ENCODE results near the gene TPPP.

The TPPP gene

DNA sequence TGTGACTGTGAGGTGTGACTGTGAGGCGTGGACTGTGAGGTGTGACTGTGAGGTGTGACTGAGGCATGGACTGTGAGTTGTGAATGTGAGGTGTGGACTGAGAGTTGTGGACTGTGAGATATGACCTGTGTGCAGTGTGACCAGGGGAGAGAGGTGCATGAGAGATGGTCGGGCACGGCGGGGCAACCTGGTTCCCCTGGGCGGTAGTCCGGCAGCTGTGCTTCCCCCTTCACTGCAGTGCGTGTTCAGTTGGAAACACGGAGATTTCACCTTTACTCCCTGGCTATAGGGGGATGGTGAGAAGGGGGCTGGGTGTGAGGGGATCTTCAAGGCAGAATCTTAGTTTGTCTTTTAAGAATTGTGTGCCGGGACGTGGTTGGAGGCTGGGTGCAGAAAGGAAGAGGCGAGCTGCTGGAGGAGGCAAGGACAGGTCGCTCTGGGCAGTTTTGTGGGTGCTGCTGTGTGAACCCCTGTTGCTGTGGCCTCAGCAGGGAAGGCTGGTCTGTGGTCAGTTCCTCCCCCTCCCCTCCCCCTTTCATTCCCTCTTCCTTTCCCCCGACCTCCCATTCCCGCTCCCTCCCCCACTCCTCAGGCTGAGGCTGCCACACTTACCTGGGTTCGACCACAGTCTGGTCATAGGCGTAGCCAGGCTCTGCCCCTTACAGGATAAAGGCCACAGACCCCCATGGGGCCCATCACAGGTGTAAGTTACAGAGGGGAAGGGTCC lies 41.7 kb downstream of the TPPP start:
- TF ChIP-seq, protein P1, sequence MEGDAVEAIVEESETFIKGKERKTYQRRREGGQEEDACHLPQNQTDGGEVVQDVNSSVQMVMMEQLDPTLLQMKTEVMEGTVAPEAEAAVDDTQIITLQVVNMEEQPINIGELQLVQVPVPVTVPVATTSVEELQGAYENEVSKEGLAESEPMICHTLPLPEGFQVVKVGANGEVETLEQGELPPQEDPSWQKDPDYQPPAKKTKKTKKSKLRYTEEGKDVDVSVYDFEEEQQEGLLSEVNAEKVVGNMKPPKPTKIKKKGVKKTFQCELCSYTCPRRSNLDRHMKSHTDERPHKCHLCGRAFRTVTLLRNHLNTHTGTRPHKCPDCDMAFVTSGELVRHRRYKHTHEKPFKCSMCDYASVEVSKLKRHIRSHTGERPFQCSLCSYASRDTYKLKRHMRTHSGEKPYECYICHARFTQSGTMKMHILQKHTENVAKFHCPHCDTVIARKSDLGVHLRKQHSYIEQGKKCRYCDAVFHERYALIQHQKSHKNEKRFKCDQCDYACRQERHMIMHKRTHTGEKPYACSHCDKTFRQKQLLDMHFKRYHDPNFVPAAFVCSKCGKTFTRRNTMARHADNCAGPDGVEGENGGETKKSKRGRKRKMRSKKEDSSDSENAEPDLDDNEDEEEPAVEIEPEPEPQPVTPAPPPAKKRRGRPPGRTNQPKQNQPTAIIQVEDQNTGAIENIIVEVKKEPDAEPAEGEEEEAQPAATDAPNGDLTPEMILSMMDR (IDR thresholded peaks at IDR 0.05; ENCODE audit: low read depth, low read length) = no peak
- peaks cover 33% of the 10 kb centered on the region for H3K36me3 ChIP-seq
- no peak overlapping the region for H3K4me3 ChIP-seq (ENCODE audit: low read depth, low read length)
- no peaks in the 10 kb centered on the region for H3K9me3 ChIP-seq
- H3K4me1 ChIP-seq = no peaks in the 10 kb centered on the region
- no peaks in the 10 kb centered on the region for H3K27me3 ChIP-seq
- DNase-seq = no peak

DNA sequence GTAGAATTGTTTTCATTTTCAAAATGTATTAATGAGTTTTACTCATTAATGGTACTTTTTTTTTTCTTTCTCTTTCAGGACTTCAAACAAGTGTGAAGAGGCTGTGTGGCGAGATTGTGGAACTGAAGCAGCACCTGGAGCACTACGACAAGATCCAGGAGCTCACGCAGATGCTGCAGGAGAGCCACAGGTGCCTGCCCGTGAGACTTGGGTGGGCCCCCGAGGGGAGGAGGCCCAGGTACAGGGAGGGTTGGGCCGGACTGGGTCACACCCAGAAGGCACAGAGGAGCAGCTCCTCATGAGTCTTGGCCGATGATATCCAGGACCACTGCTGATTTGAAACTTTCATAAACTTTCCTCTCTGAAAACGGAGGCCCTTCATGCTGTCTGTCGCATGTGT lies 45.4 kb downstream of the TPPP start:
- H3K9me3 ChIP-seq = no peaks in the 10 kb centered on the region
- H3K27me3 ChIP-seq = no peaks in the 10 kb centered on the region
- H3K4me3 ChIP-seq (ENCODE audit: low read depth, low read length) = no peak overlapping the region
- no peaks in the 10 kb centered on the region for H3K4me1 ChIP-seq
- H3K36me3 ChIP-seq = peaks cover 44% of the 10 kb centered on the region
- TF ChIP-seq, protein P1 (IDR thresholded peaks at IDR 0.05; ENCODE audit: low read depth, low read length) = no peak
- no peak for DNase-seq

DNA sequence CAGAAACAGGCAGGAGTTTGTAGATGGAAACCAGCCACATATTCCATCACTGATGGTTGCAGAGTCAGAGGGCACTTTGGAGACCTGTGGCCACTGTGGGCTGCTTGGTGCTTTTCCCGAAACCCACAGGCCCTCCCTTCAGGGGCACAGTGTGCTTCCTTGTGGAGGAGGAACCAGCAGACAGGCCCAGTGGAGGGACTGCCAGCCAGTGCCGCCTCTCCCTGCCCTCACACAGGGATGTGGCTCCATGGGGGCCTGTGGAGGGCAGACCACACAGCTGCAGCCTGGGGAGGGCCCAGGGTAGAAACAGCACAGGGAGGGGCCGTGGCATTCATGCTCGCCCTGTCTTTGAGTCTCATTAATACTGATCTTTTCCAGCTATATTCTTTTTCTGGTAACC lies 45.8 kb downstream of the TPPP start:
- TF ChIP-seq, protein P1 (IDR thresholded peaks at IDR 0.05; ENCODE audit: low read depth, low read length) = no peak
- Histone ChIP-seq H3K27me3 (no peaks in the 10 kb centered on the region), H3K4me3 (ENCODE audit: low read depth, low read length) (no peak overlapping the region), H3K9me3 (no peaks in the 10 kb centered on the region), H3K4me1 (no peaks in the 10 kb centered on the region), H3K36me3 (peaks cover 44% of the 10 kb centered on the region)
- DNase-seq = no peak

DNA sequence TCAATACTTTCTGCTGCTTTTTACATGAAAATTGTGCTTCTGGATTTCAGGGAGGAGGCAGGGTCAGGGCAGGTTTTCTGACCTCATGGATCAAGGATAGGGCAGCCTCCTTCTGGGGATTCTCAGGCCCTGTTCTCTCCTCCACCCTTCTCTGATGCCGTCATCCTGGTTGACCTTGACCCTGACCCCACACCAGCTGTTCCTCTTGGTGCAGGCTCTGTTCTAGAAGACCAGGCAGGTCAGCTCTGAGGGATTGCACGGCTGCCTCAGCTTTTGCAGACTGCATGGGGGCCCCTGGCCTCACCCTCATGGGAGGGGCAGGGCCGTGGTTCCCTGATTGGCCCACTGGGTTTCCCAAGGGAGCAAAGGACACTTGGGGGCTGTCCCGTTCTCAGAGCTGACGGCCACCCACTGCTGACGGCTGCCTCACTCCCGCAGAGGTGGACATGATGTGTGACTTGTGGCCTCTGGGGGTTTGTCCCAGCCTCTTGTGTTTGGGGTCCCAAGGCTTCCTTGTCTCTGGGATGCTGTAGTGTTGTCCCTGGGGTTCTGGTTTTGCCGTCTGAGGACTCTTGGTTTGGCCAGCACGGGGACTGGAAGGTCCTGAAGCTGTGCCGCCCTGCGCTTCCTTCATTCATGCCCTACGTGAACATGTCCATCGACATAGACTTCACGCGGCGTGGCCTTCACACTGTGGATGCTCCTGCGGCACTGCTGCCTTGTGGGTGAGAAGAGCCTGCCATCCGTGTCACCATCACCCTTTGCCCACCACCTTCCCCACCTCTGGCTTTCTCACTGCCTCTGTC lies 46.6 kb downstream of the TPPP start:
- Histone ChIP-seq H3K4me3 (ENCODE audit: low read depth, low read length) (no peak overlapping the region), H3K36me3 (peaks cover 42% of the 10 kb centered on the region), H3K4me1 (no peaks in the 10 kb centered on the region), H3K9me3 (no peaks in the 10 kb centered on the region), H3K27me3 (no peaks in the 10 kb centered on the region)
- TF ChIP-seq, protein P1 (IDR thresholded peaks at IDR 0.05; ENCODE audit: low read depth, low read length) = no peak
- no peak for DNase-seq

DNA sequence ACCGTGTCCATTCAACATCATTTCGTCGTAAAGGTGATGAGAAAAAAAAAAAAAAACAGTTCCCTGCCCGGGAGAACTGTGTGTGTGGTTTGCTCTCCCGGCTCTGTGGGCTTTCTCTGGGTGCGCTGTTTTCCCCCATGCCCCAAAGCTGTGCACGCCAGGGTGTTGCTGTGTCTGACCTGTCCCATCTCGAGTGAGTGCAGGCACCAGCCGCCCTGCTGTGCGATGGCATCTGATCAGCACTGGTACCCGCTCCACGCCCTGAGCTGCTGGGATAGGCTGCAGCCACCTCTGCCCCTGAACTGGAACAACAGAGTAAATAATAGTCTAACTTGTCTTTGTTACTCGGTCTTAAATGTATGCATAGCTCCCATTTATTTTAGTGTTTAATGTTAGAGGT lies 47.7 kb downstream of the TPPP start:
- Histone ChIP-seq H3K4me3 (ENCODE audit: low read depth, low read length) (no peak overlapping the region), H3K36me3 (peaks cover 50% of the 10 kb centered on the region), H3K9me3 (no peaks in the 10 kb centered on the region), H3K27me3 (no peaks in the 10 kb centered on the region), H3K4me1 (no peaks in the 10 kb centered on the region)
- TF ChIP-seq, protein P1 (IDR thresholded peaks at IDR 0.05; ENCODE audit: low read depth, low read length) = no peak
- no peak for DNase-seq

DNA sequence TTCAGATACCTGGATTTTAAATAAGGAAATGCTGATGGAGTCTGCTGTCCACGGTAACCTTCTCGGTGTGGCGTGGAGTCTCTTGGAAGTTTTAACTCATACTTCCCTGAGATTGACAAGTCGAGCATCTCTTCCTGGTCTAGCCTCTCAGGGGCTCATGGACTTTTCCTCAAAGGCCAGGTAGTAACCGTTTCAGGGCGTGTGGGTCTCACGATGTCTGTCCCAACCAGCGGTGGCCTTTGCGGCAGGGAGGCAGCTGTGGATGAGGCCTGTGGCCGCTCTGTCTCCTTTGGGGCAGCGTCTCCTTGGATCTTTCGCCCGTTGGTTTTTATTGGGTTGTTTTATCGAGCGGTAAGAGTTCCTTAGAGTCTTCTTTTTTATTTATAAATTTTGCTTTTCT lies 48.2 kb downstream of the TPPP start:
- no peak overlapping the region for H3K4me3 ChIP-seq (ENCODE audit: low read depth, low read length)
- TF ChIP-seq, protein P1 (IDR thresholded peaks at IDR 0.05; ENCODE audit: low read depth, low read length) = no peak
- H3K27me3 ChIP-seq = no peaks in the 10 kb centered on the region
- peaks cover 52% of the 10 kb centered on the region for H3K36me3 ChIP-seq
- DNase-seq = no peak
- no peaks in the 10 kb centered on the region for H3K4me1 ChIP-seq
- no peaks in the 10 kb centered on the region for H3K9me3 ChIP-seq

Data from BE2C (cell line).